ENCODE measurements around the gene GREB1. TPM values are rescaled to one million over a fixed set of nuclear protein-coding genes. Genes with fewer than 3 reads are reported as not detected.

Gene GREB1
- total RNA-seq, 1 donor from 2014 or later, result 50.5 TPM

- Mint-ChIP-seq H3K27me3 (no peaks in the 10 kb centered on the region), H3K27ac (no peak overlapping the region), H3K4me3 (no peak overlapping the region), H3K9me3 (no peaks in the 10 kb centered on the region), H3K36me3 (no peaks in the 10 kb centered on the region), H3K4me1 (ENCODE audit: unreplicated experiment) (peaks cover 27% of the 10 kb centered on the region)
- no peak for TF ChIP-seq CTCF (conservative IDR thresholded peaks at IDR 0.05)
- no peak for DNase-seq (ENCODE audit: extremely low spot score, unreplicated experiment)
Observed at GRCh38 chr2:11559786-11560155, 25.9 kb downstream of the GREB1 start.

- H3K27me3 Mint-ChIP-seq, result no peaks in the 10 kb centered on the region
- TF ChIP-seq CTCF (conservative IDR thresholded peaks at IDR 0.05), result no peak
- H3K9me3 Mint-ChIP-seq, result no peaks in the 10 kb centered on the region
- no peaks in the 10 kb centered on the region for H3K36me3 Mint-ChIP-seq
- DNase-seq (ENCODE audit: extremely low spot score, unreplicated experiment), result no peak
- H3K4me3 Mint-ChIP-seq, result no peak overlapping the region
- peaks cover 18% of the 10 kb centered on the region for H3K4me1 Mint-ChIP-seq (ENCODE audit: unreplicated experiment)
- no peak overlapping the region for H3K27ac Mint-ChIP-seq
Observed at GRCh38 chr2:11560806-11561205, 27.0 kb downstream of the GREB1 start.

GRCh38 chr2:11562011-11562410 lies 28.2 kb downstream of the GREB1 start:
- no peak overlapping the region for H3K27ac Mint-ChIP-seq
- H3K9me3 Mint-ChIP-seq, result no peaks in the 10 kb centered on the region
- TF ChIP-seq CTCF (conservative IDR thresholded peaks at IDR 0.05), result no peak
- peaks cover 14% of the 10 kb centered on the region for H3K4me1 Mint-ChIP-seq (ENCODE audit: unreplicated experiment)
- no peak for DNase-seq (ENCODE audit: extremely low spot score, unreplicated experiment)
- H3K4me3 Mint-ChIP-seq, result no peak overlapping the region
- no peaks in the 10 kb centered on the region for H3K36me3 Mint-ChIP-seq
- no peaks in the 10 kb centered on the region for H3K27me3 Mint-ChIP-seq

DNA sequence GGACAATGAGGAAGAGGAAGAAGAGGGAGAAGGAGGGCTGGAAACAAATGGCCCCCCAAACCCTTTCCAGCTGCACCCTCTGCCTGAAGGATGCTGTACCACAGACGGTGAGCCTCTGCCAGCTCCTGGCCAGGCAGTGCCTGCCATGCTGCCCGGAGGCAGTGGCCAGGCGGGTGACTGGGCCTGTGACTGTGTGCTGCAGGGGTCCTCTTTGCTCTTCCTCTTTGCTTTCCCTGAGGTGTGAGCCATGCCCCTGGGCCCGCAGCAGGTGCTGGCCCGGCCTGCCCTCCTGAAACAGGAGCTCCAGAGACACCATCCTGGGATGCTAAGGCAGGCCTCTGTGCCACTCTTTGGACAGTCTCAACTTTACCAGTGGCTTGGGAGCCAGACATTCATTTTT lies 28.6 kb downstream of the GREB1 start:
- no peaks in the 10 kb centered on the region for H3K9me3 Mint-ChIP-seq
- no peak overlapping the region for H3K4me3 Mint-ChIP-seq
- peaks cover 11% of the 10 kb centered on the region for H3K4me1 Mint-ChIP-seq (ENCODE audit: unreplicated experiment)
- H3K27ac Mint-ChIP-seq, result no peak overlapping the region
- no peak for TF ChIP-seq CTCF (conservative IDR thresholded peaks at IDR 0.05)
- no peaks in the 10 kb centered on the region for H3K36me3 Mint-ChIP-seq
- DNase-seq (ENCODE audit: extremely low spot score, unreplicated experiment), result no peak
- no peaks in the 10 kb centered on the region for H3K27me3 Mint-ChIP-seq

- Mint-ChIP-seq H3K36me3 (no peaks in the 10 kb centered on the region), H3K4me1 (ENCODE audit: unreplicated experiment) (peaks cover 4% of the 10 kb centered on the region), H3K4me3 (no peak overlapping the region), H3K9me3 (no peaks in the 10 kb centered on the region), H3K27ac (no peak overlapping the region), H3K27me3 (no peaks in the 10 kb centered on the region)
- no peak for DNase-seq (ENCODE audit: extremely low spot score, unreplicated experiment)
- no peak for TF ChIP-seq CTCF (conservative IDR thresholded peaks at IDR 0.05)
Observed at GRCh38 chr2:11563784-11564666, 30.2 kb downstream of the GREB1 start.
